Ovary (tissue), 3 donors: ENCODE data around the gene IL12RB1.

ENCODE experiments used
- EP300 ChIP-seq: sonication (generic); formaldehyde crosslinking; IDR thresholded peaks from one replicate; pipeline ENCODE4 v1.6.1; 2017; ENCODE audit warnings: antibody characterized with exemption
- POLR2A ChIP-seq: fragments of 450-650 bp; IDR thresholded peaks from one replicate; pipeline ENCODE4 v1.6.1; 2017; ENCODE audit warnings: antibody characterized with exemption, mild to moderate bottlenecking, moderate library complexity
- TF ChIP-seq, protein P1 (sequence below), 3 donors: fragments of 450-650 bp in 2 of 3; fragments of 200-600 bp in 1 of 3; IDR thresholded peaks; one replicate each; pipeline versions ENCODE4 v1.5.1 to v1.8.0; 2016 to 2022; ENCODE audit warnings: antibody characterized with exemption in 3 of 3, mild to moderate bottlenecking in 1 of 3
- donor health status: DM: no; HTN: no; CAD: no.

DNA sequence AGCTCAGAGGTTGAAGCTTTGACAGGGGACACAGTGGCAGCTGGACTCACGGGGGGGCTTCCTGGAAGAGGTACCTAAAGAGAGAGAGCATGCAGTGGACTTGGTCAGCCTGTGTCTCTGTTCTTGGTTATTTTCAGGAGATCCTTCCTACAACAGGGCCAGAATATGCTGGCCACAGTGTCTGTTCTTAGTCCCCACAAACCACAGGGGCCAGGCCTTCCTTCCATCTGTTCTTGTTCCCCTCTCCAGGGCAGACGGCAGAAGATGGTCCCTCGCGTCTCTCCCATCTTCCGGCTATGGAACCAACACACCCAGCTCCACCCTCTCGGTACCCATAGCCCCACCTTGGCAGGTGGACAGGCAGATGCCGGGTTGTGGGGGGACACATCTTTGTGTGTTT, 35.7 kb upstream of the IL12RB1 start:
- TF ChIP-seq, protein P1, sequence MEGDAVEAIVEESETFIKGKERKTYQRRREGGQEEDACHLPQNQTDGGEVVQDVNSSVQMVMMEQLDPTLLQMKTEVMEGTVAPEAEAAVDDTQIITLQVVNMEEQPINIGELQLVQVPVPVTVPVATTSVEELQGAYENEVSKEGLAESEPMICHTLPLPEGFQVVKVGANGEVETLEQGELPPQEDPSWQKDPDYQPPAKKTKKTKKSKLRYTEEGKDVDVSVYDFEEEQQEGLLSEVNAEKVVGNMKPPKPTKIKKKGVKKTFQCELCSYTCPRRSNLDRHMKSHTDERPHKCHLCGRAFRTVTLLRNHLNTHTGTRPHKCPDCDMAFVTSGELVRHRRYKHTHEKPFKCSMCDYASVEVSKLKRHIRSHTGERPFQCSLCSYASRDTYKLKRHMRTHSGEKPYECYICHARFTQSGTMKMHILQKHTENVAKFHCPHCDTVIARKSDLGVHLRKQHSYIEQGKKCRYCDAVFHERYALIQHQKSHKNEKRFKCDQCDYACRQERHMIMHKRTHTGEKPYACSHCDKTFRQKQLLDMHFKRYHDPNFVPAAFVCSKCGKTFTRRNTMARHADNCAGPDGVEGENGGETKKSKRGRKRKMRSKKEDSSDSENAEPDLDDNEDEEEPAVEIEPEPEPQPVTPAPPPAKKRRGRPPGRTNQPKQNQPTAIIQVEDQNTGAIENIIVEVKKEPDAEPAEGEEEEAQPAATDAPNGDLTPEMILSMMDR (IDR thresholded peaks at IDR 0.05): no peak
- TF ChIP-seq POLR2A (no peak), EP300 (no peak)
